Superior temporal gyrus (tissue), 1 donor: Measurements from ENCODE around the gene PIK3CG.
A peak's percentile ranks its signal among the peaks of the same experiment; 100 is the strongest.
"Not testable (repeated sequence)": the region's sequence is repeated elsewhere in the genome, so short reads cannot be mapped to it uniquely, and the experiment has no call there.

Source experiments
- DNase-seq: peaks from one replicate; pipeline ENCODE4 v3.0.0-alpha.2; 2016; ENCODE audit errors: extremely low spot score

The PIK3CG gene

GRCh38 chr7:106938803-106939202 lies 73.7 kb downstream of the PIK3CG start:
- no peak for DNase-seq

- no peak for DNase-seq
These were observed 79.1 kb downstream of the PIK3CG start for GRCh38 chr7:106944035-106944665.

DNA sequence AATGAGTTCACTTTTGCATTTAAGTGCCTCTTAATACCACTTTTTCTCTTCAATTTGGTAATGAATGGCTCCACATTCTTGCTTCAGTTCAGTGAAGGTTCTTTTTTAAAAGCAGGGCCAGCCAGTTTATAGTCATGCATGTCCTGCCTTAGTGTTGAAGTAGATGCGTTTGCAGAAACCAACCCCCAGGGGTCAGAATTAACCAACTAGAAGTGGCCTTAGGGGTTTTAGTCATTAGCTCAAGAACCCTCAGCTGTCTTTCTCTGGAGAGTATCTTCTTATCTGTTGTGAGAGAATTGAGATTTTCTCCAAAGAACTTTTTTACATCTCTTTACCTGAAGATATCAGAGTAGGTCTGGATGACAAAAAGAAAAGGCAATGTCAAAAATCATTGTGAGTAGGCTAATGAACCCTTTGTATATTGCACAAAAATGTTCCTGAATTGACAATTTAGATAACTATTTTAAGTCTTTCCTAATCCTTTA lies 82.2 kb downstream of the PIK3CG start:
- peak; percentile 83 for DNase-seq

DNA sequence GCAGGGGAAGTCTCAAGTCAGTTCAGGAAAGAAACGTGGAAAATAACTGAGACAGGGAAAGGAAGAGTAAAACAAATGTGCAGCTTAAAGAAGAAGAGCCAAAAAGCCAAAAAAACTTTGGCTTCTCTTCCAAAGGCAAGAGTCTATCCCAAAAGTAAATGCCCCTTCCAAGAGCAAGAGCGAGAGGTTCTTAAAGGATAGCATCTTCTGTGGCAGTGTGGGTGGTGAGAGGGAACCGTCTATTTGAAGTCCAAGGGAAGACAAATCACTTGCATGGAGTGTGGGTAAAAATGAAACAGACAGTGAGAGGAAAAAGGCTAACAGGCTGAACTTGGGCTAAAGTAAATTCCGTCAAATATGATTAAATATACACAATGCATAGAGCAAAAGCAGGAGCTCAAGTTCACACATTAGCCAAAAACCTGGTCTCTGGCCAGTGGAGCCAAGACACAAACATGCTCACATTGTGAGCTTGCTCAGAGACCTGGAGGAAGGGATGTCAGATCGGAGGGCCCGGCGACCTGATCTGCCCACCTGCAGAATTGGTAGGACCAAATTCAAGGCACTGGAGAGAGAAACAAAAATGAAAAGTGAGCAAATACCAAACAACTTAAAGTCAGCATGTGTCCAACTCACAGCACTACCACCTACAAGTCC lies 87.0 kb downstream of the PIK3CG start:
- no peak for DNase-seq

DNA sequence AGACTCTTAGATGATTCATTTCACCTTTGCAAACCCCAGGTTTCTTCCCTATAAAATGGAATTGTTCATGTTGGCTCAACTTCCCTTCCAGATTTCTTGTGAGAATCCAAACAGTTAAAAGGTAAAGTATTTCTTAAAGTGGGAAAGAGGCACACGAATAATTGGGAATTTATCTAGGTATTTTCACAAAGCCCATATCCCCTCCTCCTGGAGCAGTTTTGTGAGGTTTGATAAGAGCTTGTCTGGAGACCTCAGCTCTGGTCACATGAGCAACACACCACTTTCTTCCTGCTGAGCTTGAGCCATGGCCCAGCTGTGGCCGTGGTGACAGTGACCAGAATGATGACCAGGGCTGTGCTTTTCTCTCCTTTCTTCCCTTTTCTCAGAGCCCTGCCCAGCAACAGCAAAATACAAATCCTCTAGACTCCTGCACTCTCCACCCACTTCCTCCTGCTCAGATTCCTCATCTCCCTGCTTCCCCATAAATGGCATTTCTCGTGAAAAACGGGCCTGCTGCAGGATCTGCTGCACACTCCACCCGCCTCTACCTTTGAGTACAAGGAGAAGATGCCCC lies 87.7 kb downstream of the PIK3CG start:
- DNase-seq: no peak

DNA sequence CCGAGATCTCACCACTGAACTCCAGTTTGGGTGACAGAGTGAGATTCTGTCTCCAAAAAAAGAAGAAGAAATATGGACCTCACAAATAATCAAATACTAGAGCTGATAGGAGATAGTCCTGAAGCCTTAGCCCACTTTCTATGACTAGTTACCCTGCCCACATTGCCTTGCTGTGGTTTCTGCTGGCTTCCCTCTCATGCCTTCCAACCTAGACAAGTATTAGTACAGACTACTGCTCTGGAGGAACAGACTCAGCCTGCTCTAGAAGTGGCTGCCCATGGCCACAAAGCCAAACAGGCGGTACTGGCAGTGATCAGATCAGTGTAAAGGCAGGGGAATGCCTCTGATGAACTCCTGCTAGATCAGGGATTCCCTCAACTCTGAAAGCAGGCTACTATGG lies 89.8 kb downstream of the PIK3CG start:
- no peak for DNase-seq

DNA sequence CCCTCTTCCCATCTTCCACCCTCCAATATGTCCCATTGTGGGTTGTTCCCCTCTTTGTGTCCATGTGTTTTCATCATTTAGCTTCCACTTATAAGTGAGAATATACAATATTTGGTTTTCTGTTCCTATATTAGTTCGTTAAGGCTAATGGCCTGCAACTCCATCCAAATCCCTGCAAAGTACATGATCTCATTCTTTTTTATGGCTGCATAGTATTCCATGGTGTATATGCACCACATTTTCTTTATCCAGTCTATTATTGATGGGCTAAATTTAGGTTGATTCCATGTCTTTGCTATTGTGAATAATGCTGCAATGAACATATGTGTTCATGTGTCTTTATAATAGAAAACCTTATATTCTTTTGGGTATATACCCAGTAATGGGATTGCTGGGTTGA lies 90.8 kb downstream of the PIK3CG start:
- not testable (repeated sequence) for DNase-seq
